ENCODE measurements around the gene EEFSEC.

Gene EEFSEC

GRCh38 chr3:128339491-128340012 is 186.3 kb downstream of the EEFSEC start:
- no peak for DNase-seq

- no peak for DNase-seq
Observed at GRCh38 chr3:128340198-128340903, 187.1 kb downstream of the EEFSEC start.

- DNase-seq = no peak
Observed at GRCh38 chr3:128340904-128341555, 187.7 kb downstream of the EEFSEC start.

- no peak for DNase-seq
Observed at GRCh38 chr3:128341659-128342395, 188.5 kb downstream of the EEFSEC start.

GRCh38 chr3:128342701-128343180 is 189.5 kb downstream of the EEFSEC start:
- no peak for DNase-seq

- DNase-seq = peak; percentile 57
Observed at GRCh38 chr3:128343287-128344051, 190.2 kb downstream of the EEFSEC start.

- DNase-seq = no peak
Observed at GRCh38 chr3:128344052-128344735, 190.9 kb downstream of the EEFSEC start.

- DNase-seq = no peak
Observed at GRCh38 chr3:128345196-128345595, 191.9 kb downstream of the EEFSEC start.

- no peak for DNase-seq
Observed at GRCh38 chr3:128346562-128346961, 193.3 kb downstream of the EEFSEC start.

- DNase-seq = no peak
Observed at GRCh38 chr3:128347282-128347681, 194.0 kb downstream of the EEFSEC start.

GRCh38 chr3:128348075-128348474 is 194.8 kb downstream of the EEFSEC start:
- DNase-seq = no peak

GRCh38 chr3:128348805-128349531 is 195.7 kb downstream of the EEFSEC start:
- DNase-seq = no peak

- DNase-seq = no peak
Observed at GRCh38 chr3:128349963-128350599, 196.8 kb downstream of the EEFSEC start.

GRCh38 chr3:128351546-128351945 is 198.3 kb downstream of the EEFSEC start:
- no peak for DNase-seq

- DNase-seq = no peak
Observed at GRCh38 chr3:128352326-128352725, 199.0 kb downstream of the EEFSEC start.

- no peak for DNase-seq
Observed at GRCh38 chr3:128353361-128353965, 200.2 kb downstream of the EEFSEC start.

GRCh38 chr3:128353991-128354687 is 200.9 kb downstream of the EEFSEC start:
- no peak for DNase-seq

- no peak for DNase-seq
Observed at GRCh38 chr3:128354788-128355542, 201.7 kb downstream of the EEFSEC start.

- DNase-seq = no peak
Observed at GRCh38 chr3:128355543-128355919, 202.2 kb downstream of the EEFSEC start.
